Germinal center (tissue), 1 donor: ENCODE results near the gene ATP13A5.

Experiments
- DNase-seq: peaks from one replicate; pipeline ENCODE4 v3.0.0; 2012; ENCODE audit warnings: mixed read lengths, low spot score

Gene ATP13A5

DNA sequence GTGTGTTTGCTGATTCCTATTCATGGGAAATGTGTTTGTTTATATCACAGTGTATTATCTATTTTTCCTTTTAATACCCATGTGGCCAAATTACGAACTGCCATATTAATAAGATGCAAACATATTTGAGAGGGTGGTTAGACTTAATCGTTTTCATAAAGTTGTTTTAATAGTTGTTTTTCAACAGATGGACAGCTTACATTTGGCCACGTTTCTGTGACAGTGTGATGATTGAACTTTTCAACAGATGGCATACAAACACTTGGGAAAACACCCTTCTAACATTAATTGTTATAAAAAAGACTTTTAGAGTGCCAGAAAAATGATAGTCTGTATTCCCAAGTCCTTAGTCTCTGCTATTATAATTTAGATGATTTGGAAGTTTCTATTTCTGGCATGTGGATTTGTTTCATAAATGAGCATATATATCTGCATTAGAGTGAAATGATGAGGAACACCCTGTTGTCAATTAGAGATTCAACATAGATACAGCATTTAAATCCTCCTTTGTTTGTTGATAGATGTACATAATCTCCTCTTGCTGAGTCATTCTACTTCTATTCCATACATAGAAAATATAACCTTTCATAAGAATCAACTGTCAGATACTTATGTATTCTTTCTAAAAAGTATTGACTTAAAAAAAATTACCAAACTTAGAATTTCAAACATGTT is 124.4 kb downstream of the ATP13A5 start:
- no peak for DNase-seq

DNA sequence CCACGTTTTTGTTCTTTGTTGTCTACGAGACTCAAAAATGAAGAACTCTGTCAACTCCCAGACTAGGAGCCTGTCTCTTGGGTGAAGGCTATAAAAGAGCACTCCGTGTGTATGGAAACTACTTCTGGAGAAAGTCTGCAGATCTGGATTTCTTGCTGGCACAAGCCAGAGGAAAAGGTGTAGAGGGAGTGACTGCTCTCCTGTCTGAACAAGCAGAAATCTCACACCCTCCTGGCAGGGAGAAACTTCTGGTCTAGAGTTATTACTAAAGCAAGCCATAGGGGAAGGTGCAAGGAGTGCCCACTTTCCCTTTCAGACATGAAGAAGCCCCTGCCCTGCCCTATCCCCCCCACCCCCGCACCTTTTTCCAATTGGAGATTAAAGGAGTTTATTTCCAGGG is 128.1 kb downstream of the ATP13A5 start:
- DNase-seq: no peak

DNA sequence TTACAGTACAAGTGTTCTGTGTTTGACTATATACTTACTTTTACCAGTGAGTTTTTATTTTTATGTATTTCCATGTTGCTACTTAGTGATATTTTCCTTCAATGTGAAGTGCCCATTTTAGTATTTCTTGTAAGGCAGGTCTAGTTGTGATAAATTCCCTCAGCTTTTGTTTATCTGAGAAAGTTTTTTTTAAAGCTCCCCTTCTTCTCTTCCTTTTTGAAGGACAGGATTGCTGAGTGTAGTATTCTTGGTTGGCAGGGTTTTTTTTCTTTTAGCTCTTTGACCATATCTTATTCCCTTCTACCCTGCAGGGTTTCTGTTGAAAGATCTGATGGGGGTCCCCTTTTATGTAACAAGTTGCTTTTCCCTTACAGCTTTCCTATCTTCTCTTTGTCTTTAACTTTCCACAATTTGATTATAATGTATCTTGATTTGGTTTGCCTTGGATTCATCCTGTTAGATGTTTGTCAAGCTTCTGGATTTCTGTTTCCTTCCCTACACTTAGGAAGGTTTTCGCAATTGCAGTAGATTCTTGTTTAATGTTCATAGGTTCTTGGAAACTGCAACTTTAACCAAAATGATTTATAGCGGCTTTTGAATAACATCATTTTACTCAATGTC is 129.6 kb downstream of the ATP13A5 start:
- DNase-seq: no peak

DNA sequence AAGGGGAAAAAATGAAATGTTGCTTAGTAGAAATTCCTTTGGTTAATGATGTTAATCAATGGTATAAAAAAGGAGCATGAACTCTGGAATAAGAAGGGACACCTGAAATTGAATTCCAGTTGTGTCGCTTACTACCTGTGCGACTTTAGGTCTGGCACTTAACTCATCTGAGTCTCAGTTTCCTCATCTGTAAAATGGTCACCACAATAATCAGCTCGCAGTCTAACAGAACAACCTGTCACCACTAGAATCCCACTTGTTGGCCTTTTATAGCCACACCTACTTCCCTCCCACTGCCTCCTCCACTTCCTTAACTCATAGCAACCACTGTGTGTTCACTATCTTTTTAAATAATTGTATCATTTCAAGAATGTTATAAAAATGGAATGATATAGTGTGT is 135.0 kb downstream of the ATP13A5 start:
- DNase-seq: no peak

DNA sequence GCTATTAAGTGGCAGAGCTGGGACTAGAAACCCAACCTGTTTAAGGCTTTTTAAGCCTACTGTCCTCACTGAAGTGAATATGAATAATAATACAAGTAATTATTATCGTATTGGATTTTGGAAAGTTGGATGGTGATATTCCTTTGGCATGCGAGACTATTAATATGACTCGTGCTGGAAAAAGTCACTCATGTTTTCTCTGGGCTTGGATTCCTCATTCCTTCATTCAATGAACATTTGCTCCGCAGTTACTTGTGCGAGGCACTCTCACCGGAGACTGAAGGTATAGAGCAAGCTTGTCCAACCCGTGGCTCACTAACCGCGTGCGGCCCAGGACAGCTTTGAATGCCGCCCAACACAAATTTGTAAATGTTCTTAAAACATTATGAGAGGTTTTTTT is 136.8 kb downstream of the ATP13A5 start:
- no peak for DNase-seq

DNA sequence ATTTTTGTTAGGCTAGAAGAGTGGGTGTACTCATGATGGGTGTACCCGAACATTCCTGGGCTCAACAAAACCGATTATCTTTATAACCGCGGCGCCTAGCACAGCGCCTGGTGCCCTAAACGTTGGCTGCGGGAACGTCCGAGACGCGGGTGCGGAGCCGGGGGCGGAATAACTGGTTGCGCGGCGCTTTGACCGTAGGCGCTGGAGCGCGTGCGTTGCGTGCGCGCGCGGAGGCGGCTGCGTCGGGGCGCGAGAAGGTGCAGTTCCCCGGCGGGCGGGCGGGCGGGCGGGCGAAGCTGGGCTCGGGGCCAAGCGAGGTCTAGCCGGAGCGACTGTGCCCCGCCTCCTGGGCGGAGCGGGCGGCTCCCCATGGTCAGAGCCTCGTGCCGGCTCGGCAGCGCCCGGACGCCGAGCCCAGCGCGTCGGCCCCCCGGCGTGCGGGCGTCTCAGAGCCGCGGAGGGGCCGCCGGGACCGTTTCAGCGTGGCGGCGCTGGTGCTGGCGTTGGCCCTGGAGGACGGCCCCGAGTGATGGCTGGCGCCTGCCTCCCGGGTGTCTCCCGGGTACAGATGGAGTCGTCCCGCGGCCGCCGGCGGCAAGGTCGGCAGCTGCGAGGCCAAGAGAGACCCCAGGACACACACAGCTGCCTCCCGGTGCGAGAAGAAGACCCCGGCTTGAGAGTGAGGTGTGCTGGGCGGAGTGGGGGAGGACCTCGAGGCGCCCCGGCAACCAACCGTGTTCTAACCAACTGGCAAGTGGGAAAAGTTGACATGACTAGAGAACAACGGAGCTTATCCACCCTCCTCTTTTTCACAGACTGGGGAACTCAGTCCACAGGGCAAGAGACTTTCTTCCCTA is 137.5 kb downstream of the ATP13A5 start, which contains the start of gene PLAAT1:
Gene PLAAT1, plus strand, starts transcription at position 373 of the 857 bp plus-strand sequence. CDS start 14,429 bp downstream, outside the sequence.
- peak; percentile 45 for DNase-seq

DNA sequence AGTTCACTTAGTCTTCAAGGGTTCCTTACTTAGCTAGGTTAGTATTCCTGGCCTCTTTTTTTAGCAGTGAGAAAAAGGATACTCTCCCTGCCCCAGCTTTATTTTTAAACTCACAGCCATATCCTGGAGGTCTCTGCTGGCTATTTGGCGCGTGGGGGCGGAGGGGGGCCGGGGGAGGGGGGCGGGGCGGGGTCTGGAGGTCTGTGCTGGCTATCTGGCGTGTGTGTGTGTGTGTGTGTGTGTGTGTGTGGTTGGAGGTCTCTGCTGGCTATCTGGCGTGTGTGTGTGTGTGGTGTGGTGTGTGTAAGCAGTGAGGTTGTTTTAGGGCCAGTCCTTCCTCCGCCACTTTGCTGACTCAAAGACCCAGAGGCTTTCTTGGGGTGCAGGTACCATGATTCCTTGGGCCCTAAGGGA is 138.1 kb downstream of the ATP13A5 start:
- no peak for DNase-seq

DNA sequence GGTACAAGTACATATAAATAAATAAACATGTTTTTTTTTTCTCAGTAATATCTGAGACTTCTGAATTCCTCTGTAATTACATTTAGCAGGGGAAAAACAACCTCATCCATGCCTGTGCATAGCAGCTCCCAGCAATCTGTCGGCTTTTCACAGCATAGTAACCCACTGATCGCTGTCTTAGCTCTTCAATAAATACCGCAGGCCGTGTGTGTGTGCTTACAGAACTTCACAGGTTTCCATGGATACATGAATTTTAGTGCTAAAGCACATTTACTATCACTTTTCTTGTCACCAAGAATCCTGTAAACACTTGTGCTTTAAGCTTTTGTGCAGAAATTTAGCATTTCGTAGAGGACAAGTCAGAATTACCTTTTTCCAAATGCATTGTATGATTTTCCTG is 141.5 kb downstream of the ATP13A5 start:
- no peak for DNase-seq

DNA sequence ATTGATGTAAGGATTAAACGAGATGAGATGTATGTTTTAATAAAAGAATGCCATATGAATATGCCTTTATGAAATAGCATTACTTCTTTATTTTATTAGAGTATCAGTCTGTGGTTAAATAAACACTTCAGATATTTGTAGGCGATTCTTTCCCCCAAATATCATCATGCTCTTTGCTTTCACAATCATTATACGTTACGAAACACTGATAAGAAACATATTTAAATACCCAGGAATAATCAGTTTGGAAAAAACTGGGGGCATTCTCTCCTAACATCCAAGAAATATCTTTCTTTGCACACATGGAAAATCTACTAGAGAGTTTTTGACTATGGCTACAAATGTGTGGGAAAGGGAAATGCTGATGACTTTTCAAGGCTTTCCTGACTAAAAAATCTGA is 142.0 kb downstream of the ATP13A5 start:
- DNase-seq: no peak

DNA sequence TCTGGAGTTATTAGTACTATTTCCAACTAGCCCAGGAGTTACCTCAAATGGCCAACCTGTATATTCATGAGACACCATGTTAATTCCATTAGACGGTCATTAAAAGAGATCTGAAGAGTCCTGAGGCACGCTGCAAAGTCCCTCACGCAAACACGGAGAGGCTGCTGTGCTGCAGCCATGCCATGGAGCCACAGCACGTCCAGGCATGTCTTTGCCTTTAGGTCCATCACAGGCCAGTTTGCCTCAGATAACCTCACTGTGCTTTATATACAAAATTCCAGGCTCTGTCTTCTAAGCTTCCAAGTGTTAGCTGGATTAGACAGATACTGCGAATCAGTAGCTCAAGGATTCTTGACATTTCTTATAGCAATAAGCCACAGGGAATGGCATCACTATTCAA is 147.4 kb downstream of the ATP13A5 start:
- DNase-seq: no peak

DNA sequence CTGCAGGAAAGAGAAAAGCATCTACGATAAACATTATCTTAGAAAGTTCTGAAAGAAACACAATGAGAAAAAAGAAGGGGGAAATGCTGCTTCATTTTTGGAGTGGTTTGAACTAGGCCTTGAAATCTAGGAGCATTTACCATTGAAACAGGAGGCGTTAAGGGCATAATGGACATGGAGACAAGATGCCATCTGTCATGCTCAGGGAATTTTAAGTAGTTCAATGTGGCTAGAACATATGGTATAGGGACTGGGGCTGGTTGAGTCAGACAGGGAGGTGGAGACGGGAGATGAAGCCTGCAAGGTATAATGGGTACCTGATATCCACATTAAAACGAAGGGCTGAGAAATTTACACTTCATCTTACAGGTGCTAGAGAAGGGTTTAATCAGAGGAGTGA is 147.9 kb downstream of the ATP13A5 start:
- DNase-seq: no peak

DNA sequence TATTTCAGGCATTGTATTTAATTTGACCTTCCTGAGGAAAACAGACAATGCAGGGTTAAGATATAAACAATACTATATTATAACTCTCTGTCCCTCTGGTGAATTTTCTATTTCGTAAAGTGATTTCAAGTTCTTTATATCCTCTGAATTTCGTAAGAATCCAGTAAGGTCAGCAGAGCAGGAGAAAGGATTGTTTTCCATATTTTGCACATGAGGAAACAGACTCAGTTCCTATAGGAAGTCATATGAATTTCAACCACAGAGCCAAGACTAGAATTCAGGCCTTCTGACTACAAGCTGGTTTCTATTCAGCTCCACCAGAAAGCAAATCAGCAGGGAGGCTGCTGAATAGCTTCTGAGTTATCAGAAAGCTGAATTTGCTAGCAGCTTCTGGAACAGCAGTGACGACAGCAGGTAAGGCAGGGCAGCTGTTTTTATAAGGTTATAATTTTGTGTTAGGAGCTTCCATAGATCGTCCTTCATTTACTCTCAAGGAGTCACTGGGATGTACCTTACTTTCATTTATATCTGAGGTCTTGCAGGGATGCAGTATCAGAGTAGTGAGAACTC is 148.6 kb downstream of the ATP13A5 start:
- no peak for DNase-seq

DNA sequence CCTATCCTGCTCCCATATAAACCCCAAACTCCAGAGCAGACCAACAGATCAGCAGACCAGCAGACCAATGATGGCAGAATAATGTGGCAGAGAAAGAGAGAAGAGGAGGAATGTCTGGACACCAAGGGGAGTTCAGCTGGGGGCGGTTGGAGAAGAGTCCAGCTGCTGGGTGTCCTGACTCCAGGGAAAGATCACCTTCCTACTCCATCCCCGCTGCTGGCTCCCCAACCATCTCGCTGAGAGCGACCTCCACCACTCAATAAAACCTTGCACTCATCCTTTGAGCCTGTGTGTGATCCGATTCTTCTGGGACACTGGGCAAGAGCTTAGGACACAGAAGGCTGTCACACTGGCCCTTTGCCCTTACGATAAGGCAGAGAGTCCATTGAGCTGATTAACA is 150.3 kb downstream of the ATP13A5 start:
- no peak for DNase-seq

DNA sequence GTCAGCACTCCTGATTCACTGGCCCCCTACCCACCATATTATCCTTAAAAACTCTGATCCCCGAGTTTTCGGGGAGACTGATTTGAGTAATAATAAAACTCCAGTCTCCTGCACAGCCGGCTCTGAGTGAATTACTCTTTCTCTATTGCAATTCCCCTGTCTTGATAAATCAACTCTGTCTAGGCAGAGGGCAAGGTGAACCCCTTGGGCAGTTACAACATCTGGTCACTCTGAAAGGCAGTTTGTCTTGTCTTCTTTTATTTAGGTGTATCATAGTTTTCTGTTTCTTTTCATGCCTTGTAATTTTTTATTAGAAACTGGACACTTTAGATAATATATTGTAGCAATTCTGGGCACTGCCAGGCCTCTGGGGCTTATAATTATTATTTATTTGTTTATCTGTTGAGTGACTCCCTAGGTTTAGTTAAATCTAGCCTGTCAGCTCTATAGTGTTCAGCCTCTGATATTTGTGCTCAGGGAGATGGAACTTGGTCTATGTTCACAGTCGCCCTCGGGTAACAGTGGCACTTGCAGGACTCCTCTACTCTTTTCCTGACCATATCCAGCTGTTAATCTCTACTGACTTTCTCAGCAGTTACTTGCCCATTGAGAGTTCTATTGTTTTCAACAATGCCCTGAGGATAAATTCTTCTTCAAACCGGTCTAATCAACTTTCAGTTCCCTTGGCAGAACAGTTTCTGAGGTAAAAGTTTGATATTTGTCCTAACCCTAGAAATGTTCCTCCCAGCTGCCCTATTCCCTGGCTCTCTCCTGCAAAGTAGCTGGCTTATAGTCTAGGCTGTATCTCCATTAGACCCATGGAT is 153.0 kb downstream of the ATP13A5 start:
- DNase-seq: no peak
